Loucy (cell line): ENCODE measurements around the gene CFAP410.

Experiments
- H2AFZ ChIP-seq: fragments of 200-600 bp; sonication (generic); 2 replicates; pipeline ENCODE4 v1.6.0; 2016; ENCODE audit warnings: antibody characterized with exemption, mild to moderate bottlenecking, low read length, moderate library complexity
- H3F3A ChIP-seq: fragments of 200-600 bp; 2 replicates; pipeline ENCODE4 v1.6.0; 2016; ENCODE audit warnings: antibody characterized with exemption, low read depth, mild to moderate bottlenecking
- H3K27me3 ChIP-seq: fragments of 200-600 bp; sonication (generic); 2 replicates; pipeline ENCODE4 v1.6.1; 2014; ENCODE audit warnings: low read length, mild to moderate bottlenecking; ENCODE audit not compliant: insufficient read depth, poor library complexity, severe bottlenecking
- H3K36me3 ChIP-seq: fragments of 200-600 bp; sonication (generic); 2 replicates; pipeline ENCODE4 v1.6.1; 2016; ENCODE audit warnings: low read length; ENCODE audit not compliant: insufficient read depth
- H3K4me1 ChIP-seq: fragments of 200-600 bp; sonication (generic); 2 replicates; pipeline ENCODE4 v1.5.1; 2014; ENCODE audit warnings: low read length, mild to moderate bottlenecking; ENCODE audit not compliant: insufficient read depth, poor library complexity, severe bottlenecking
- H3K4me2 ChIP-seq: fragments of 200-600 bp; sonication (generic); 2 replicates; pipeline ENCODE4 v1.6.0; 2014; ENCODE audit warnings: antibody characterized with exemption, low read length, low read depth, mild to moderate bottlenecking; ENCODE audit not compliant: poor library complexity, severe bottlenecking
- H3K4me3 ChIP-seq: fragments of 200-600 bp; sonication (generic); 2 replicates; pipeline ENCODE4 v1.5.1; 2014; ENCODE audit warnings: low read length, mild to moderate bottlenecking, mixed read lengths; ENCODE audit not compliant: poor library complexity, severe bottlenecking
- H3K79me2 ChIP-seq: fragments of 200-600 bp; sonication (generic); 2 replicates; pipeline ENCODE4 v1.6.1; 2014; ENCODE audit warnings: low read length; ENCODE audit not compliant: insufficient read depth
- H3K9ac ChIP-seq: fragments of 200-600 bp; sonication (generic); 2 replicates; pipeline ENCODE4 v1.6.0; 2014; ENCODE audit warnings: mild to moderate bottlenecking, low read depth, low read length, moderate library complexity; ENCODE audit not compliant: poor library complexity, severe bottlenecking
- H3K9me2 ChIP-seq: fragments of 200-600 bp; sonication (generic); replicated peaks from 2 replicates; pipeline ENCODE4 v1.6.1; 2016; ENCODE audit warnings: low read depth, low read length, mixed read lengths
- H3K9me3 ChIP-seq: fragments of 200-600 bp; sonication (generic); 2 replicates; pipeline ENCODE4 v1.6.1; 2014; ENCODE audit warnings: mild to moderate bottlenecking, antibody characterized with exemption, low read length, low read depth; ENCODE audit not compliant: insufficient read depth
- H4K20me1 ChIP-seq: fragments of 200-600 bp; sonication (generic); 2 replicates; pipeline ENCODE4 v1.6.0; 2014; ENCODE audit warnings: antibody characterized with exemption, low read length, mild to moderate bottlenecking; ENCODE audit not compliant: insufficient read depth, poor library complexity, severe bottlenecking
- CTCF ChIP-seq: fragments of 200-600 bp; sonication (generic); conservative IDR thresholded peaks from 2 replicates; pipeline ENCODE4 v1.5.1; 2014; ENCODE audit warnings: mild to moderate bottlenecking, antibody characterized with exemption, low read length
- EZH2phosphoT487 ChIP-seq: fragments of 200-600 bp; IDR thresholded peaks from 2 replicates; pipeline ENCODE4 v1.6.1; 2018; ENCODE audit warnings: antibody characterized with exemption, mild to moderate bottlenecking, moderate library complexity, borderline replicate concordance

Gene CFAP410

DNA sequence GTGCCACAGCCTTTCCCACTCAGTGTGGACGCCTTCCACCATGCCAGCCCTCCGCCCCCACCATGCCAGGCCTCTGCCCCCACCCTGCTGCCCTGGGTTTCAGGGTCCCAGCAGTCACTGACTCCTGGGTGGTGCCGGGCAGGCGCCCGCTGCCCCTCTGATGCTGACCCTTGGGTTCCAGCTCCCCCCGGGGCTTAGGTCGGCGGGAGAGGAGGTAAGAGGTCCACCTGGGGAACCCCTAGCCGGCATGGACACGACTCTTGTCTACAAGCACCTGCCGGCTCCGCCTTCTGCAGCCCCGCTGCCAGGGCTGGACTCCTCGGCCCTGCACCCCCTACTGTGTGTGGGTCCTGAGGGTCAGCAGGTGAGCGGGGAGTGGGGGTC, 46.4 kb downstream of the CFAP410 start:
- Histone ChIP-seq H2AFZ (no peak overlapping the region), H3K9me2 (no peaks in the 10 kb centered on the region), H3K9me3 (no peaks in the 10 kb centered on the region), H3K79me2 (no peaks in the 10 kb centered on the region), H3K36me3 (no peaks in the 10 kb centered on the region), H3F3A (no peaks in the 10 kb centered on the region), H3K4me1 (no peaks in the 10 kb centered on the region), H3K4me2 (no peak overlapping the region), H3K9ac (no peak overlapping the region), H3K27me3 (no peaks in the 10 kb centered on the region), H4K20me1 (no peaks in the 10 kb centered on the region), H3K4me3 (no peak overlapping the region)
- TF ChIP-seq EZH2phosphoT487 (no peak), CTCF (no peak)

DNA sequence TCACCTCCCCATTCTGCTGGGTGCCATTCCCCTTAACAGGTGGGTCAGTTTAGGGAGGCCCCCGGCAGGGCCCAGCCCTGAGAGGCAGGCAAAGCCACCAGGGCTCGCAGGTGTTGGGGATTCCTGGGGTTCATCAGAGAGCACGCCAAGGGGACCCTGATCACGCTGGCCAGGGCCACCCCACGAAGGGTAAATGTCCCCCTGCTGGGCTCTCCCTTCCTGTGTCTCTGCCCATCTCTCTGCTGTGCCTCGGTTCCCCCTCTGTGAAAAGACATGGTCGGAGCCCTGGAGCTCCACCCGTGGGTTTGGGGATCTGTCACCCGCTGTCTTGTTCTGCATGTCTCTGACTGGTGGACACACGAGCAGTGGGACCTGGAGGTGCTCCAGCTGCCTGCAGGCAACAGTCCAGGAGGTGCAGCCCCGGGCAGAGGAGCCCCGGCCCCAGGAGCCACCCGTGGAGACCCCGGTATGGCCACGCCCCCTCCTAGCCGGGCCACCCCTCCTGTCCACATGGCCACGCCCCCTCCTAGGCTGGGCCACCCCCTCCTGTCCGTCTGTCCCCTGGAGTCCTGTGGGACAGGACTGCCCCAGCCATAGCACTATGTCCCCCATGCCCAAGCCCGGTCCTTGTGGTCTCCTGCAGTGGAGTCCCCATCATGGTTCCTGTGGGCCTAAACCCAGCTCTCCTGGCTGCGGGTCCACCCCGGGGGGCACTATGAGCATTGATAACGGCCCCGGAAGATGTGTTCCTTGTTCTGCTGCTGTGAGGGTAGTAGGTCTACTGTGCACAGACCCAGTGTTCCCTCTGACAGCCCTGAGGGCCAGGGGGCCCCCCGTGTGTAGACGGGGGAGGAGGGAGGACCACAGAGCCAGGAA, 47.0 kb downstream of the CFAP410 start:
- Histone ChIP-seq H2AFZ (no peak overlapping the region), H3K4me1 (no peaks in the 10 kb centered on the region), H3K9me2 (no peaks in the 10 kb centered on the region), H3K27me3 (no peaks in the 10 kb centered on the region), H3K36me3 (no peaks in the 10 kb centered on the region), H4K20me1 (no peaks in the 10 kb centered on the region), H3F3A (no peaks in the 10 kb centered on the region), H3K4me3 (no peak overlapping the region), H3K9ac (no peak overlapping the region), H3K9me3 (no peaks in the 10 kb centered on the region), H3K79me2 (no peaks in the 10 kb centered on the region), H3K4me2 (no peak overlapping the region)
- no peak for TF ChIP-seq EZH2phosphoT487
- TF ChIP-seq CTCF = no peak

- H3K9me3 ChIP-seq = no peaks in the 10 kb centered on the region
- H3K79me2 ChIP-seq = no peaks in the 10 kb centered on the region
- no peak overlapping the region for H3K4me2 ChIP-seq
- no peaks in the 10 kb centered on the region for H3K9me2 ChIP-seq
- TF ChIP-seq EZH2phosphoT487 = no peak
- TF ChIP-seq CTCF = no peak
- no peak overlapping the region for H3K9ac ChIP-seq
- H2AFZ ChIP-seq = no peak overlapping the region
- H4K20me1 ChIP-seq = no peaks in the 10 kb centered on the region
- no peaks in the 10 kb centered on the region for H3K27me3 ChIP-seq
- no peak overlapping the region for H3K4me3 ChIP-seq
- H3F3A ChIP-seq = no peaks in the 10 kb centered on the region
- no peaks in the 10 kb centered on the region for H3K36me3 ChIP-seq
- H3K4me1 ChIP-seq = no peaks in the 10 kb centered on the region
Measured at GRCh38 chr21:44291078-44291935, 47.9 kb downstream of the CFAP410 start.
